HL-60 (cell line): Measurements from ENCODE around the gene ALPG.

Source experiments
- CTCF ChIP-seq: IDR thresholded peaks from one replicate; pipeline ENCODE4 v1.5.1; 2011; ENCODE audit warnings: low read length, control low read depth, inconsistent platforms; ENCODE audit not compliant: insufficient read depth
- POLR2AphosphoS5 ChIP-seq: IDR thresholded peaks from 2 replicates; pipeline ENCODE4 v1.6.1; 2012; ENCODE audit warnings: low read depth
- SPI1 ChIP-seq: IDR thresholded peaks from 2 replicates; pipeline ENCODE4 v1.6.1; 2012; ENCODE audit warnings: low read depth, mild to moderate bottlenecking, borderline replicate concordance

- TF ChIP-seq POLR2AphosphoS5: no peak
- no peak for TF ChIP-seq CTCF
- no peak for TF ChIP-seq SPI1
Measured at GRCh38 chr2:232393556-232393955, 13.1 kb upstream of the ALPG start.
